ENCODE measurements around the gene GEMIN8.

Gene GEMIN8

DNA sequence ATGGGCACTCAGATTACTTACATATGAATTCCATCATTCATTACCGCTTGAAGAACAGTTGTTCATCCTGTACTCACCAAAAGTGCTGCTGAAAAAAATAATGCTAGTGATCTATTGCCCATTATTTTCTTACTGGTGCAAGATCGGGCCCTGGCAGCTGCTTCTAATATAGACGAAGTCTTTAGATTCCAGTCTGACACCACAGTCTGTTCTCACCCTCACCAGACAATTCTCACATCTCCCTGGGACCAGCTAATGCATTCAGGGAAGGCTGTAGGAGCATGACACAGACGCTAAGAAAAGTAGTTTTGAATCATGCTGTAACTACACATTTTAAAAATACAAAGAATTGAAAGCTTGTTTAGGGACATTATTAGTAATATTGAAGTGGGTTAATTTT is 13.8 kb downstream of the GEMIN8 start:
- no peak for DNase-seq (ENCODE audit: low read depth, low spot score)

DNA sequence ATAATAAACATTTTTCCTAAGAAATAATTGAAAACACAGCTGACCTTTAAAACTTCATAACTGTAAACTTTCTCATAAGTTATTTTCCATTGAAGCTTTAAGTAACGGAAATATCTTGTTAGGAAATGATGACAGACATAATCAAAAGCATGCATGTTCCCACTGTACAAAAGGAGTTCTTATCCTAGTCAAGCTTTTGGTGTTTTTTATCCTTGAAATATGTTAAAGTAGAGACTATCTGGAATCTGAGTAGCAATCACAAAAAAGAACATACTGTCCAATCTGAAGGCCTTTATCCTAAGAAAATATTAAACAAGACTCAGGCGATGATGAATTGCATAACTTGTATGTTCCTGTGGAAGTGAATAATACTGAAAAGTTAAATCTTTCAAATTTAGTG is 14.4 kb downstream of the GEMIN8 start:
- no peak for DNase-seq (ENCODE audit: low read depth, low spot score)

DNA sequence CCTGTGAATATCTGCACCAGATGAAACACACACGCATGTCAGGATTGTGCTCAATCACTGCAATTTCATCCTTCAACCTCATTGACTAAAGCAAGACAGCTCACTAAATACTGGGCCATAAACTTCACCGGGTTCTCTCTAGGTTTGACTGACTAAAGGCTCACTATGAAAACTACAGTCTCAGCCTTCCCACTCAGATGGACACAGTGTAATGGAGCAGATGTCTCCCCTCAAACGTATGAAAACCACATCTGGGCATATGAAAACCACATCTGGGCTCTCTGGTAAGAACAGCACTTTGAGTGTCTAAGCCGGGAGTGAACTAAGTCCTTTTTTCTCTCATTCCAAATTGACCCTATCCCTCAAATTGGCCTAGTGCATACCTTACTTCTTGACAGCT is 15.2 kb downstream of the GEMIN8 start:
- DNase-seq (ENCODE audit: low read depth, low spot score), result no peak

DNA sequence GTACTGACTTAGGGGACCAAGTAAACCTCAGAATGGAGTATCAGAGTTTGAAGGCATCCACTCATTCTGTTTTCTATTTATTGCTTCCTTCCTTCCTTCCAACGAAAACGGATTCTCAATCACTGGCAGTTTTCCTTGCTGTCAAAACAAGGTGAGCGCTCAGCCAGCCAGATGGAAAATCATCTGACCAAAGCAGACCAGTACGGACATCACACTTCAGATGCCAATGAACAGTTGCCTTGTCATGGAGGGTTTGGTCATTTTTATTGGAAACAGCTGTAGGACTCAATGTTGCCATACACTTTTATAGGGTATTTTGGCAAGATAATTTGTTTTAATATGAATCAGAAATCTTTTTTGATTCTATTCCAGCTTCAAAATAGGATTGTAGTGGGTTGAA is 16.6 kb downstream of the GEMIN8 start:
- no peak for DNase-seq (ENCODE audit: low read depth, low spot score)

DNA sequence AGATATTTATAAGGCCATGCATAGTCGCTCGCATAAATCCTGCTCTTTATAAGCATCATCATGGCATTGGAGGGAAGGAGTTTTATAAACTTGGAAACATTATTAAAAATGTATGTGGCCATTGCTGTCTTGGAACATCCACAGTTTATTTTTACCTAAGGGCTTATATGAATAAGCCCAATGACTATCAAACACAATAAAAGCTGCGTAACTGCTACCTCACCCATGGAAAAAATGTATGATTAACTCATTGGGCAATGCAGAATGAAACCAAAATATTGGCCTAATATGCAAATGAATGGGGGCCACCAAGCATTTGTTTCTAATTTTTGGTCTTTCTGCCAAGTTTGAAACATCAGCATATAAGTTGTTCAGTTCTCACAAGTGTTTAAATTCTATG is 19.1 kb downstream of the GEMIN8 start:
- no peak for DNase-seq (ENCODE audit: low read depth, low spot score)

DNA sequence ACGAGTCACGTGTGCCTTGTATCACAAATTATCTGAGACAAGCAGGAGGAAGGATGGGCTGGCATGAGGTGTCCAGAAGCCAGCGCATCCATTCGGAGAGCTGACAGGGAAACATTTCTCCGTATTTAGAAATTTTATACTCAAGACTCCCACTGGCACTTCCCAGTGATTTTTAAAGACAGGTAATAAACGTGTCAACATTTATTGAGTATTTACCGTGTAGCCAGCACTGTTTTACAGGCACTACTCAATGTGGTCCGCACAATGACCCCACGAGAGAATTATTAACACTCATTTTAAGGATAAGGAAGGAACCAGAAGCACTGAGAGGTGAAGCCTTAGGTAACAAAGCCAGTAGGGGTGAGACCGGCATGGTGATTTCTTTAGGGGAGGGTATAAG is 23.2 kb downstream of the GEMIN8 start:
- DNase-seq (ENCODE audit: low read depth, low spot score), result no peak

DNA sequence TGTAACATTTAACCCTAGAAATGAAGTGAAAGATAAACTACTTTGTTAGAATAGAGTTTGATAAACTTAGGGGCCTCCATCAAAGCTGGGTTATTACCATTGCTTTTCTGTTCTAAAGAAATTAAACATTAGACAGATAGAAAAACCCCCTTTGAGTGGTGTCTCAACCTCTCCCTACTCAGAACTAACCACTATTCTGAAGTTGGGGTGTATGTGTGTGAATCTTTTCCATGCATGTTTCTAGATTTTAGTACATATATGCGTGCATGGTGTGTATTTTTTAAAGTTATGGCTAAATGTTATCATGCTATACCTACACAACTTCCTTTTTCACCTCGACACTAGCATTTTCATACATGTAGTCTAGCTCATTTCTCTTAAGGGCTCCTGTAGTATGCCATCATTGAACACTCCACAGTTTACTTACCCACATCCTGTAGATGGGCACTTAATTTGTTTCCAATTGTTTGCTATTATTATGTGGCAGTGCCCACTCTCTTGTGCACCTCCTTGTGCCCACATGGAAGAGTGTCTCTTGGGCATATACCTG is 25.7 kb downstream of the GEMIN8 start:
- no peak for DNase-seq (ENCODE audit: low read depth, low spot score)

DNA sequence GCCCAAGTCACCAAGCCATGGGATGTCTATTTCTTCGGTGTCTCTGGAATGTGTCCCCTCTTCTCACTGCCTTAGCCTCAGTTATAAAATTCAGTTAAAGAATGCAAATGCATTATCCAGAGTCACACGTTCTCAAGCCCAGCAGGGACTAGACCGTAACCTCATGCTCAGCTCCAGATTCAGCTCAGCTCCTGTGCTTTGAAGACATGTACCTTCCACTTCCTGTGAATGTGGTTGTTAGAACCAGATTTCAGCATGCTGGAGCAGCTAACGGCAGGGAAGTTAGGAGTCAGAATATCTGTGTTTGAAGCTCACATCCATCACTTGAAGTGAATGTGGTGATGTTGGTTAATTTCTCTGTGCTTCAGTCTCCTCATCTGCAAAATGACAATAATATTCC is 26.7 kb downstream of the GEMIN8 start:
- no peak for DNase-seq (ENCODE audit: low read depth, low spot score)

DNA sequence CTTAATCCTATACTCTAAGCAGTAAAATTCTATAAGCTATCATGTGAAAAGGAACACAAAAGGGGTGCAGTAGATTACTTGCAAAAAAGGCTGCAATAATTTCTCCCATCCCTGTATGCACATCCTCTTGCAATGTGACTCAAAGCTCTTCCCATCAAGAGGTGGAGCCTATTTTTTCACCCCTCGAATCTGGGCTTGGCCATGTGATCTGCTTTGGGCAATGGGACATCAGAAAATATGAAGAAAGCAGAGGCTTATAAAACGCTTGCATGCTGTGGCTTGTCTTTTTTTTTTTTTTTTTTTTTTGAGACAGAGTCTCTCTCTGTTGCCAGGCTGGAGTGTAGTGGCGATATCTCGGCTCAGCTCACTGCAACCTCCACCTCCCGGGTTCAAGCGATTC is 33.0 kb downstream of the GEMIN8 start:
- DNase-seq (ENCODE audit: low read depth, low spot score), result no peak

DNA sequence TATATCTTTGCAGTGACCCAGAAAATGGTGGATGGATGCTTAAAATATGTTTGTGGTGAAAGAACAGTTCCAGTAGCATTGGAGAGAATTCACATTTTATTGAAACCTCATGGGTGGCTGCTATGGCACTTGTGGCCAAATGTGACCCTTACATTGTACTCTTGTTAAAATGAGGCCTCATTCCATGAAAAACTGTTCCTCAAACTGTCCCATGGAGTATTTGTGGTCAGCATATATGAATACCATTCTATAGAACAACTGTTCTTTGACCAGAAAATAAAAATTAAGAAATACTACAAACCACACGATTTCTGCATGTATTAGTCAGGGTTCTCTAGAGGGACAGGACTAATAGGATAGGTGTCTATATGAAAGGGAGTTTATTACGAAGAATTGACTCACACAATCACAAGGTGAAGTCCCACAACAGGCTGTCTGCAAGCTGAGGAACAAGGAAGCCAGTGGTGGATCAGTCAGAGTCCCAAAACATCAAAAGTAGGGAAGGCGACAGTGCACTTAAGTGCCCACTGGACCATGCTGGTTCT is 35.1 kb downstream of the GEMIN8 start:
- DNase-seq (ENCODE audit: low read depth, low spot score), result no peak

DNA sequence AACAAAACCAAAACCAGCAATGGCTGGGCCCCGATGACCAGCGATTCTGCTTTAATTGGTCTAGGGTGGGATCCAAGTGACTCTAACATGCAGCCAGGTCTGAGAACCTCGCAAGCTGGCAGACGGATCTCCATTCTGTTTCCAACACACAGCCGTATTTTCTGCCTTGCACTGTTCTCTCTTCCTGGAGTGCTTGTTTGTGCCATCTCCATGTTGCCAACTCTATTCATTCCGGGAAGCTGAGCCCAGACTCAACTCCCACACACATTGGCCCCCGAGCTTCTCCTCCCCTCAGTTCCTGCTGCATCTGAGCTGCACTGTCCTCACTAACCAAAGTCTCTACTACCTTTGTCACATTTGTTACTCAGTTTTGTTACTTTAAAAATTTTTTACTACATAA is 35.6 kb downstream of the GEMIN8 start:
- no peak for DNase-seq (ENCODE audit: low read depth, low spot score)

DNA sequence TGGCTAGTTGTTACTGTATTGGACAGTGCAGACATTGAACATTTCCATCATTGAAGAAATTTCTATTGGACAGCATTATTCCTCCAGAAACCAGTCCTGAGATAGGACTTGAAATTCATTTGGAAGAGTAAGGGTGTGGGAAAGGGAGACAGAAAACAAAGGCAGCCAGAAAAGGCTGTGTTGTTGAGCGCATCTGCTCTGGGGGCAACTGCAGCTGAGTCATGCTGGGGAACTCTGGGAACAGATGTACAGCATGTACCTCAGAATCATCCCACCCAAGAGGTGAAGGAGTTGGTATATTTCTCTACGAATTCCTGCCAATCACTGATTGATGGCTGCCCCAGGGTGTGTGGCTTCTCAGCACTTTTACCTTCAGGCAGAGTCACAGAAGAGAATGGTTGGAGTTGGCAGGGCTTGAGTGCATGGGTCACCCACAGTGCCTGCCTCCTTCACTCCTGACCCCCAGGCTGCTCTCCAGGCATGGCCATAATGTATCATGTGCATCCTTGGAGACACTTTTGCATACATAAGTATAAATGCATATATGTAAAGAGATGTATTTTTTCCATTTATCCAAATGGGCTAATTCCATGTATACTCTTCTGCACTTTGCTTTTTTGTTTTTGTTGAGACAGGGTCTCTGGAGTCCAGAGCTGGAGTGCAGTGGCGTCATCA is 39.4 kb downstream of the GEMIN8 start:
- DNase-seq (ENCODE audit: low read depth, low spot score), result no peak

DNA sequence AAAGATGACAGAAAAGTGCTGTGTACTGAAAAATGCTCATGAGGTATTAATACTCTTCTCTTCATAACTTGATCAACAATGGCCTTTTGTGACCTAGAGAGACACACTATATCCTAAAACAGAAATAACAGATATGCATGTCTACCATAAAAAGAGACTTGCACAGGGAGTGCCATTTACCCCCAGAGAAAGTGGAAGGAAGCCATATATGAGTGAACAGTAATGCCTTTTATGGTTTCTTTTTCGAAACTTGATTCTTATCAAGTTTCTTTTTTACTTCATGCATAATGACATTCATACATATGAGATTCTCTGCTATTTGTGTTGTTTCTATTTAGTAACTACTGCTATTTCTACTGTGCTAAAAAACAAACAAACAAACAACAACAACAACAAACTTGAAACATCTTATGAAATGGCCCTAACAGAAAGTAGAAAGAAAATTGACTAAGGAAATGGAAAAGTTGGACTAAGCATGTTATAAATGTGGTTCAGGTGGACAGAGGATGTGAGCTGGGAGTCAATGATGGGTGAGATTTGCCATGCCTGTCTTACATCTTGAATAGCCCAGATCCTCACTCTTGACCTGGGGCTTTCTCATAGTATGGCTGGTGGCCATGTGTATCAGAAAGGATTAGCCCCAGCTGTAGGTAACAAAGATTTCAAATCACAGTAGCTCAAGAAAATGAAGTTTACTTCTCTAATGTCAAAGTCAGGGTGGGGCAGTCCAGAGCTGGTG is 43.8 kb downstream of the GEMIN8 start:
- DNase-seq (ENCODE audit: low read depth, low spot score), result no peak

DNA sequence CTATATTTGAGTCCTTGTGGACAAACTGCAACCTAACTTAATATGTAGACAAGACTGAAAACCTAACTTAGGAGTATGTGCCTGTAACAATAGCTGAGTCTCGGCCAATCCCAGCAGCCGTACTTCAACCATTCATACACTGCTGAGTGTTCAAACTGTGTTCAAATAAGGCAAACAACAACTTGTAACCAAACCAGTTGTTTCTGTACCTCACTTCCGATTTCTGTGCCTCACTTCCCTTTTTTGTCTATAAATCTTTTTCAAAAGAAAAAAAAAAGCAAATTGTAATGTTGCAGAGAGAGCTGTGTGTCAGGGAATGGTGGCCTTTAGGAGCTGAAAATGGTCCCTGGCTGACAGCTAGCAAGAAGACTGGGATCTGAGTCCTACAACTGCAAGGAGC is 46.0 kb downstream of the GEMIN8 start:
- no peak for DNase-seq (ENCODE audit: low read depth, low spot score)

DNA sequence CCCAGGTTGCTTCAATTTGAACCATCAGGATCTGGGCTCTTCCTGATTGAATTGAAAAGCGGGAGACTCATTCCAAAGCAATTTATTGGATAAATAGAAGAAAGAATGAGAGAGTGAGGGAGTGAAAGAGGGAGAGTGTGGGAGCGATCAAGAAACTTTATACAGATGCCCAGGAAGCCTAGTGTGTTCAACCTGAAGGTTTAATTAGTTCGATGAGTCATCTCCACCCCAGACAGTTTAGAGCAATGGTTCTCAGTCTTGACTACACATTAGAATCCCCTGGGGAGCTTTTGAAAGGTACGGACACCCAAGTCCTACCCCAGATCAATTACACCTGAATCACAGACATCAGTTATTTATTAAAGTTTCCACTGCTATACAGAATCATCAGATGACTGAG is 61.5 kb downstream of the GEMIN8 start:
- DNase-seq (ENCODE audit: low read depth, low spot score), result no peak

DNA sequence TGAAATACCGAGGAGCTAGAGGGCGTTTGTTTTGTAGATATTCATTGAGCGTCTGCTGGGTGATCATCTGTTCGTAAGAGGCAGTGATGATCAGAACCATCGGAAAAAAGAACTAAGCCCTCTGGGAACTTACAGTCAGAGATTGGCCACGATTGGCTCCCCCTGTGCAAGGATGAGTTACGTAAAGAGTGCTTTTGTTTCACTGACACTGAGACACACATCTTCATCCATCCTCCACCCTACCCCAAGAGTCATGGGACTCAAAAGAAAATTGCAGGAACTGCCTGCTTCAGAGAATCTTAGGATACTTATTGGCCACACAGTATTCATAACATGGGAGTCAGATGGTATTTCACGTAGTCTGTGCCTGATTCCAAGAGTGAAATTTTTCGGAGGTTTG is 62.1 kb downstream of the GEMIN8 start:
- no peak for DNase-seq (ENCODE audit: low read depth, low spot score)

DNA sequence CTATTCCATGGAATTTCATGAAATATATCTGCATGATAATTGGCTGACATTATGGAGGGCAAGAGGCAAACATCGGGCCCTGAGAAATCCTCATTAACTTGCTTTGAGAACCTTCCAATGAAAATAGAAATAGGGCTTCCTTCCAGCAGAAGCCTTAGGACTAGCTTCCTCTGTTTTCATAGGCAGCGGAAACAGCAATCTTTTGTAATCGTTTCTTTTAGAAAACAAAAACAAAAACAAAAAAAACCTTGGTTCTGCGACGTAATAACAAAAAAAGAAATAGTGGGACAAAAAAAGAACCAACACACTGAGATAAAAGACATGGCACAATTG is 62.9 kb downstream of the GEMIN8 start:
- DNase-seq (ENCODE audit: low read depth, low spot score), result no peak

DNA sequence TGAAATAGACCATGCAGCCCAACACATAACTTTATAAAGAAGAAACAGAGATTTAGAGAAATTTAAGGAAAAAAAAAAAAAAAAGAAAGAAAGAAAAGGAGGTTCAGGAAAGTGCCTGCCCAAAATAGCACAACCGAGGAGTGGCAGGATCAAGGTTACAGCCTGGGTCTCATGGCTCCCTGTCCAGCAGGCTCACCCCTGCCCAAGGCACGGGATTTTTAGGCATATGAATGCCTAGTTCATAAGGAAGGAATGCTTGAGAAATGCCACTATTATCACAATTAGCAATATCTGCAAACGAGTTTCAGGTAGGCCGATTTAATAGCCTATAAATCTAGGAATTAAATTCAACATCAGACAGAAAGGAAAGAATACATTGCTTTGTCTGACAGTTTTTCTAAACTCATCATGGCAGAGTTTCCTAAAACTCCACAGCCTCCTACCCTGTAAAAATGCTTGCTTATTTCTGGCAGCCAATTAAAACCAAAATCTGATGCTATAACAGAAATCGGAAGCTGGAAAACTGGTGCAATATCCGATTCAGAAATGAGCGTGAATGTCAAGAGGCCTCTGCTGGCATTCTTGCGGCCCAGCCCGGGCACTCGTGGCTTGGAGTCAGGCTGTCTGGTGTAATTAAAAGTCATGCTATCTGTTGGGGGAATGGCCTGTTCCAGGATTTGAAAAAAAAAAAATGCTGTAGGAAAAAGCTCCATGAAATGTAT is 63.5 kb downstream of the GEMIN8 start:
- no peak for DNase-seq (ENCODE audit: low read depth, low spot score)

DNA sequence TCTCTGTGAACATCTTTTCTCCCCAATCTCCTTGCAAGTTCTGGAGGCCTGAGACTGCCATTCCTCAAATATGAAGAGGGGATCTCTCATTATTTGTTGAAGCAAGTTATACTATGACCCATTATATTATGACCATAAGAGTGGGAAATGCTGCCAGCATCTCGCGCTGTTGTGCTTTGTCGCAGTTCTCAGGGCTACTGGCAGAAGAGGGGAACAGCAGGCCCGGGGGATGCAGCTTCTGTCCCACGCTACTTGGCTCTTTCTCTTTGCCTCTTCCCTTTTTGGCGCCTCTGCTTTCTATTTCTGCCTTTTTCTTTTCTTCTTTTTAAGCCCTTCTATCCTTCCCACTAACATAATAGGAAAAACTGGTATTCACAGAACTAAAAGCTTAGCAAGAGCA is 64.2 kb downstream of the GEMIN8 start:
- DNase-seq (ENCODE audit: low read depth, low spot score), result no peak

DNA sequence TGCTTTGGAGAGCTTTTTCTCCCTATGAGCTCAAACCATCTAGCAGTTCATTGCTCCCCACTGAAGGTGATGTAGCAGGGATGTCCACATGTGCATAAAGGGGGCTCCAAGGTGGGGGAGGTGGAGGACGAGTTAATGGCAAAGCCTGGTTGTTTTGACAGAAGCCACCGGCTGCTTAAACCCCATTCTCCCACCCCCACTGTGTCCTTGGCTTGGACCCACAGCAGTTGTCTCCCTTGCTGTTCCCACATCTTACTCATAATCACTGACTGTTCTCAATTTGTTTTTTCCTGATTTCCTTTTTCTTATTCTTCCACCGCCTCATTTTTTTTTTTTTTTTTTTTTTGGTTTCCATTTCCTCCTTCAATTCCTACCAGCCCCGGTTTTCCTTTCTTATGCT is 72.7 kb downstream of the GEMIN8 start:
- DNase-seq (ENCODE audit: low read depth, low spot score), result no peak
